ENCODE results near the gene ERMARD.

Gene ERMARD

DNA sequence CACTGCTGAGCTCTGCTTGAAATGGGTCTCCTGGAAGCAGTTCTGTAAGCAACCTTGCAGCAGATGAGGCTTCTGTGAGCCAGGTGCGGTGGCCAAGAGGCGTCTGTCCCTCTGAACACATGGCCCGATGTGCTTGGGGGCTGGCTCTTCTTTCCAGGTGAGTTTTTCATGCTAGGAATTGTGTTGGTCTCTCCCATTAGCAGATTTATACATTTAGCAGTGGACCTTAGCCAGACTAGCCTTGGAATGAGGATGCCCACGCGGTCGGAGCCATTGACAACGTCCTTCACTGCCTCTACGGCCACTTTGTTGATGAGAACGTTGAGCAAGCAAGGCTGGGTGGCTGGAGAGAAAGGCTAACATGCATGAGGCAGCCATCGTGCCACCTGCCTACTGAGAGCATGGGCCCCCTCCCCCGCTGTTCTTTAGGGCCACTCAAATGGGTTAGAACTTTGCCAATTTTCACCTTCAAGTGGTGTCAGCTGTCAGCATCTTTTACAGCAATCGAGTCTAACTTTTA, 33.5 kb downstream of the ERMARD start:
- DNase-seq, result peak; percentile 46

DNA sequence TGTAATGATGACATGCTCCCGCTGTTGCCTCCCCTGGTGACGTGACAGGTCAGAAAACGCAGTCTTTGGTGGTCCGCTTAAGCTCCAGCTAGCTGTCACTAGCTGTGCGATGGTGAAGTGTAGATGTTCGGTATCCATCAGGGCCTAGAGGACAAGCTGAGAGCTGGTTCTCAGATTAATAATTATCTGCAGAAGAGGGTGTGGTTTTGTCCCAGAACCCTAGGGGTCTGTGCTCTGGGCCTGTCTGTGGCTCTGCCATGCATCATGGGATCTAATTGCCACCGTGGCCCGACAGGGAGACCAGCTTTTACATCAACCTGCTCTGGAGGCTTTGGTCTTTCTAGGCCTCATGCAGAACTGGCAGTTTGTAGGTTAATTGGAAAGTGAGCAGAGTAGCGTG, 34.1 kb downstream of the ERMARD start:
- no peak for DNase-seq

DNA sequence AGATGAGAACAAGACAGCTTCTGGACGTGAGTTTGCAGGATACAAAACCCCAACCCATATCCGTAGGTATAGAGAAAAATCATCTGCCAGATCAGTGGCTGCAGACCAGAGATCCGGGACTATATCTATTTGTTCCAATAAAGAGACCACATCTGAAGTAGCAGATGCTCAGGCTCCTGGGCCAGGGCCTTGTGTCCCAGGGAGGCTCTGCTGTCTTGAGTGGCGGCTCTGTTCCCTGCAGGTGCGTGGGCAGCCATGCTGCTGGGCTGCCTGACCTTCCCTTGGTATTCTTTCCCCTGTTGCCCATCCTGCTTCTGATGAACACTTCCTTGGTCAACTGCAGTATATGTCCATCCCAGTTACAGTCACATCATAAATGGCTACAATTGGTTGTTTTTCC, 34.9 kb downstream of the ERMARD start:
- DNase-seq, result no peak

DNA sequence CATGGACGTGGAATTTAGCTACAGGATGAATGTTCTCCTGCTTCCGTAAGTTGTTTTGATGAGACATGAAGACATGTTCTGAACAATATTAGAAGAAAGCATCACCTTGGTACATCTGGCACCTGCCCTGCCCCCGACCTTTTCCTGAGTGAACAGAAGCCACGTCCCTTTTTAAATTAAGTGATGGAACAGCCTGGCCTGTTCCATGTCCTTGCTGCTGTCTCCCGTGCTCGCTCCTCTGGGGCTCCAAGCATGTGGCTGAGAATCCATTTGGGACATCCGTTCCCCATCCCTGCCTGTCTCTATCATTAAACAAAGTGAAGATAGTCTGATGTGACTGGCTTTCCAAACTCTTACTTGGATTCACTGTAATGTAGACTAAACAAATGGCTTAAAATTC, 36.4 kb downstream of the ERMARD start:
- DNase-seq, result peak; percentile 40

DNA sequence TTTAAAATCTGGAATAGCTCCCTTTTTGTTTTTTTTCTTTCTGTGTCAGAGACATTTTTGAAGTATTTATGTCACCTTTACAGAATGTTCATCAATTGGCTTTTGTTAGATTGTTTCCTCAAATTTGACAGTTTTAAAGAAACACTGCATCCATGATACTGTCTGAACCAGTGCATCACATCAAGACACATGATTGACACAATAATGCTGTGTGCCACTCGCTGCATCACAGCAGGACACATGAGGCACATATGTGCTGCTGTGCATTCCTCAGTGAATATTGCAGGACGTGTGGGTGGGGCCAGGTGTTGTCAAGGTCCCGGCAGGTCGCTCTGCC, 37.4 kb downstream of the ERMARD start:
- DNase-seq, result no peak

DNA sequence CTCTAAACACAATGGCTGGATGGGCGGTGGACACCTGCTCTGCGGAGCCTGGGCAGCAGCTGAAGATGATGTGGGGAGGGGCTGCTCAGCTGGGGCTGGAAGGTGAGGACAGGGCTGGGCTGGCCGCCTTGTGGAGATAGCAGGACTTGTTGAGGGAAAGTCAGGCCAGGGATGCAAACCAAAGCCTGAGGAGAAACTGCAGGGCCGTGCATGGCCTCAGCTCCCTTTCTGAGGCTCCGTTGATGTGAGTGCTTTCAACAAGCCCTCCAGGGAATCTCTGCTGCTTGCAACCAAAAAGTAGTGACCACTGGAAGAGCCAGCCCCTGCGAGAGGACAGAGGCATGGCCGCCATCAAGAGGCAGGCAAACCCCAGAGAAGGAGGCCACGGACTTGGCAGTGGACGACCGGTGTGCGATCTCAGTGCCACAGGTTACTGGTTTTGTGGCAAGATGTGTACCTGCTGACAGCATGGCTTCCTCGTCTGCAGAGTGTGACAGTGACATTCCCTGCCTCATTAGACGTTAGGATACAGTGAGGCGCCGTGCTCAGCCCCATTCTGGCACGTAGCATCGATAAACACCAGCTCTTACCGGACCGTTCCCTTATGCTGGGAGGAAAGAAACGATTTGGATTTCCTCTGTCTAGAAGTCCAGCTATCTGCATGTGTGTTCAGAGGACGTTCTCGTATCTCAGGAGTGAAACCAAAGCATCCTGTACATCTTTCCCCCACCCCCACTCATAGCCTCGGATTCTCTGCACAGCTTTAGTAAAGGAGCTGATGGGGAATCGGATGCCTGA, 37.9 kb downstream of the ERMARD start:
- DNase-seq, result peak; percentile 48

DNA sequence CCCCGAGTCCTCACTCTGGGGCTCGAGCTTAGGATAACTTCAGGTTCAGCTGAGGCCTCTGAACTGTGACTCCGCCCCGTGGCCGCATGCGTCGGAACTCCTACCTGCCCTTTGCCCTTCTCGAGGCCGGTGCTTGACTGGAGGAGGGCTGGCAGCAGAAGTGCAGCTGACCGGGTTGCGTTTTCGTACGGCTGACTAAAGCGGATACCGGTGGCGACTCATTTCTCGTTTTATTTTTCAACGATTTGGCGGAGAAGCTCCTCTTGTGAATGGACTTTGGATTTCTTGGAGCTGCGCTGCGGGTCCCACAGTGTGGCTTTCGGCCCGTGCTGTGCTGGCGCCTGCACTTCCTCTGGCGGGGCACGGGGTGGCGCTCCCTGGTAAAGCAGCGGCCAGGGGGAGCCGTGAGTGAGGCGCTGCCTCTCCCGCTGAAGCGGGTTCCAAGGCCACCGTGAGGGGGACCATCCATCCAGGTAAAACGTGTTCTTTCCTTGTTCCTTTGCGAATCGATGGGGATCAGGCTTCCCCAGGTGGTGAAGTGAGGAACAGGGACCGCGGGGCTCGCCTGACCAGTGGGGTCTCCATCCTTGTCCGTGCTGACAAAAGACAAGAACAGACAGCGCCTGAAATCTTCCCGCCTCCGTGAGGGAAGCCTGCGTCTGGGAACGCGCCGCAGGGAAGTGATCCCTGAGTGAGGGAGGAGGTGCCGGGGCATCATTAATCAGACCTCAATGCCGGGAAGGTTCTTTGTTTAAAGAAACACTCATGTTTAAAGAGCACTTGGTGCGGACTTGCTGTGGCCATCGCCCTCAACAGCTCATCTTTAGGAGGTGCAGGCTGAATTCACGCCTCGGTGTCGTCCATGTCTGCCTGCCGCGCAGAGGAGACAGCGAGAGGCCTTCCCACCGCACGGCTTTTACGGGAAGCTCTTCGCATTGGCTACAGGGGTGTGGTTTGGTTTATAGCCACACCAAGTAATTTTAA, 38.8 kb downstream of the ERMARD start:
- peak; percentile 89 for DNase-seq

DNA sequence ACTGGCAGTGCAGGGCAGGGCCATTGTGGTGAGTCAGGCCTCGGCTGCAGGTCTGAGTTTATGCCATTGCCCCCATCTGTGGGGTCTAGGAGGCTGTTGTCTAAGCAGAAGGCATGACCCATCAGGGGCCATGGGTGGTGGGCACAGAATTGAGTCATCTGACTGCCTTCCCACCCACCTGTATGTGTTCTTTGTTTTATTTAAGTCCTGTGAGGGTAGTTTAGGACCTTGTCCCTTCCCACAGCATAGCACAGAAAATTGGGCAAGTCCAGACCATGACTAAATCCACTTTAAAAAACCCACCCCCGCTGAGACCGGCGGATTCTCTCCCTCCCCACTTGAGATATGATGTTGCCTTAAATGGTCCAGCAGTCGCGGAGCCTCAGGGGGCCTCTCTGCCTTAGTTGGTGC, 40.3 kb downstream of the ERMARD start:
- peak; percentile 49 for DNase-seq

DNA sequence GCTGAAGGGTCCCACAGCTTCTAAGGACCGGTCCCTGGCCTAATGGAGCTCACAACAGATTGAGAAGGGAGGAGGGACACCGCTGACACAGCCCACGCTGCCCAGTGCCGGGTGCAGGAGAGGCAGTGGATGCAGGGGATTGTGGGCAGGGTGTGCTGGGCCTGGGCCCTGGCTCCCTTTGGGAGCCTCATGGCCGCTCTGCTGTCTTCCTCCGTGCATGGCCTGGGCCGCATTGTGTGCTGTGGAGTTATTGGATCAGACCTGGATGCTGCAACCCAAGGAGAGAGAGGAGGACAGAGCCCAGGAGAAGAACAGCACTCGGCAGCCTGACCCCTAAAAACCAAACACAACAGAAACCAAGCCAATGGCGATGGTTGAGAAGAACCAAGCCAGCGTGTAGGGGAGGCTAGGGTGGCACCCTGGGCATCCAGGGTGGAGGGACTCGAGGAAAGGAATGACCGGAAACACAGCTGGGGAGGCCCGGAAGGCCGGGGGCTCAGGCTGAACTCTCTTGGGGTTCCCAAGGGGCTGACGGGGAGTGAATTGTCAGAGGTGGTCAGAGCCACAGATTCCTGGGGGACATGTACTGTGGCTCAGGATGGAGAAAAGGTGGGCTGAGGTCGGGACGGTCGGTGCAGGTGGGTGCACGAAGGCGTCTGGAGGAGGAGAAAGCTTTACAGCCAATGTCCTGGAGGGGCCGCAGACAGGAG, 41.0 kb downstream of the ERMARD start:
- DNase-seq, result peak; percentile 48

DNA sequence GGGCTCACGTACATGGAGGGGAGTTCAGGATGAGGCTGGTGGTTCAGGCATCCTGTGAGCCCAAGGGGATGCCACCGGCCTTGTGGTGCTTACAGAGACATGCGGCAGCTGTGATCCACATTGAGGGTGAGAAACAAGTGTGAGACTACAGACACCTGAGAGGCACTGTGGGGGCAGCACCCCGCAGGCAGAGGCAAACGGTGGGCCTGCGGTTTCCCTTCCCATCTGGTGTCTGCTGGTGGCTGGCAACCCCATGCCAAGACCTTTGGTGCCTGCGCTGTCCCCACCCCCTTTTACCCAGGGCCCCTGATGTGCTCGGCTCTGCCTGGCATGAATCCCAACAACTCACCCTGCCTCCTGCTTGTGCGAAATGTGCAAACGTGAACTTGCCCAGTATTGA, 42.0 kb downstream of the ERMARD start:
- peak; percentile 28 for DNase-seq

DNA sequence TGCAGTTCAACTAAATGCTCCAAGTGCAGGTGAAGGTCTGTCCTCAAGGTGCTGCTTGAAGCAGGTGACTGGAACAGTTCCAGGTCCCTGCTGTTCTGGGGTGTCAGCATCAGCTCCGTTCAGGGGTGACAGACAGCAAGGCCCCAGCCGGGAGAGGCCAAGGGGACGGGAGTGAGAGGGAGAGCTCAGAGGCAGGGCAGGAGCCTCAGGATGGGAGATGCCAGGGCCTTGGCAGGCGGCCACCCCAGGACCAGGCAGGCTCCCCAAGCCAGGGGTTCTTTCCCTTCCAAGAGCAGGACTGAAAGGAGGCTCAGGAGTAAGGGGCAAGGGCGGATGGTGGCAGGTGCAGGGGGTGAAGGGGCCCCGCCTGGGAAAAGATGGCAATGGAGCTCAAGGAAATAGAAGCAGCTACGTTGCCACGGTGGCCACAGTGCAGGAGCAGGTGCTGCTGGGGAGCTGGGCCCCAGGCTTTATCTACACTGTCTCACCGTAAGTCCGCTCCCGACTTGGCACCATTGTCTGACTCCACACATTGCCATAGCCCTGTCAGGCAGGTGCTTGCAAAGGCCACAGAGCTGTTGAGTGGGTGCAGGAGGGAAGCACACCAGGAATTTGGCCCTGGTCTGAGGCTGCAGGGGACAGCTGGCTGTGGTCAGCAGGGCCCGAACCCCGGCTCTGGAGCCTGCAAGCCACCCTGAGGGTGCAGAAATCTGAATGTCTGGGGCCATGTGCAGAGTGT, 43.1 kb downstream of the ERMARD start:
- peak; percentile 47 for DNase-seq

DNA sequence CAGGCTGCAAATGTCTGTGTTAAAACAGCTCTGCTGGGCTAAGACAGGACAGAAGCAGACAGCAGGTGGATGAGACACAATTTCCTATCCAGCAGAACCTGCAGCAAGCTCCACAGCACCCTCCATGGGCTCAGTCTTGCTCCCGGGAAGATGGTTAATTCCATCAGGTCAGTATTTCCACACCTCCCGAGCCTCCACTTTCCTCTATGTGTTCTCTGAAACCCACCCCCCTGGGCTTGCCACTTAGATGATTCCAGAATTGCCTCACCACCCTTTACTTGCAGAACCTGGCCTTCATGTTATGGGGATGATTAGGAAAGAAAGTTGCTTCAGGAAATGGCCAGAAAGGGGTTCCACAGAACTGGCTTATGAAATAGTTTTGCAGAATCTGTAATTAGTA, 43.8 kb downstream of the ERMARD start:
- DNase-seq, result no peak

DNA sequence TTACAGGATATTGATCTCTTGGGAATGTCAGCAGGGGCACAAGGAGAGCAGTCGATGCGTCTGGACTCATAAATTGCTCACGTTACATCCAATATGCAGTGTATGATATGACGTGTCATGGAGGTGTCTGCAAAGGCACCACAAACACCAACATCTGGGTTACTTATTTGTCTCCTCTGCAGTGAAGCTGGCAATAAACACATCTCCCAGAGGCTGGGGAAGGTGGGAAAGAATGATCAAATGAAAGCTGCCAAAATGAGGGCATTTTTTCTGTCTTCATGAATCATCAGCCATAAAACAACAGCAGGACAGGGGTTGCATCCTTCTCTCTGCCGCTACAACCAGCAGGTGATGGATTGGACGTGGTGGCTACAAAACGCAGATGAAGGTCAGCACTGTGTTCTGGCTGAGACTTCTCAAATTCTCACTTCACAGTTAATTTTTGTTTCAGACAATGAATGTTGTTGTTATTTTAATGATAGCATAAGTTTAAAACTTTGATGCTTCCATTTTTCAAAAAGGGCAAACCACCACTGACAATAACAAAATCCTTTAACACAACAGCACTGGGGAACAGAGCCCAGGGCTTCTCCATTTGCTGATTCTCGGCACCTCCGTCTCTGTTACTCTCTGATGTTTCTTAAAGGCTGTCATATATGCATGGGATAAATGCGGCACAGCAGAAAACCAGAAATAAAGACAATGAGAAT, 47.5 kb downstream of the ERMARD start:
- no peak for DNase-seq

DNA sequence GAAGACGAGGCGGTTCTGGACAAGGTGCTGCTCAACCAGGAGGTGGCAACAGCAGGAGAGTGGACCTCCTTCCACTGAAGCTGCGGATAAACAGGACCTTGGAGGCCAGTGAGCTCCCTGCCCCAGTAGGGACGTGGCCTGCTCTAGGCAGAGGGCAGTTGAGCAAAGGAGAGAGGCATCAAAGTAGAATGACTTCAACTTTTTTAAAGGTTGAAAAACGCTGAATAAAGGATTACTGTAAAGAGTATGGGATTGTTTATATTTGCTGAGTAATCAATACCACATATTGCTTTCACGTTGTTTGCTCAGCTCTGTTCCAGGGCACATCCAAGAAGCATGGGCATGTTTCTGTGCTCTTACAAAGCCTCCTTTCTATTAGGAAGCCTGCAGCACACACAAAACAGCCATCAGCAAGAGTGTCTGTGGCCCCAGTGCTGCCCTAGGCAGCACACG, 48.1 kb downstream of the ERMARD start:
- DNase-seq, result no peak

DNA sequence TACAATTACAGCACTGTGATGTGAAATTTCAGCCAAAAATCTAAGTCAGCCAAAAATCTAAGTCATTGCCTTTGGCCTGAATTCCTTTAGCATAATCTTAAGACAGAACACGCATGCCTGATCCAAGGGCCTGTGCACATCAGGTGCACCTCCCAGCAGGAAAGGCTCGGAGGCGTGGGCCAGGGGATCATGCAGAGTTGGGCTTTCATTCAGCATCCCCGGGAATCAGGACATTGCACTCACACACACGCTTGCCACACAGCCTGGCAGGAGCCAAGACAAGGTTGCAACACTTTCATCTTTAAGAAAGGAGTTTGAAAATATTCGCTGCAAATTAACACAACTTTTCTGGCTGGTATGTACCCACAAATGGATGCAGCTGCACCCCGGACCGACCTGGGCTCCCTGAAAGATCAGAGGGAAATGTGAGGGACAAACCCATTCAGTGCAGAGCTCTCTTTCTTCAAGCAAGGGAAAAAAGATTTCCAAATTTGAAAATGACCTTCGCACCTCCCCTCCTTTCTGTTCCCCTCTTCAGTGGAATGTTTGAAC, 48.8 kb downstream of the ERMARD start:
- DNase-seq, result peak; percentile 30

DNA sequence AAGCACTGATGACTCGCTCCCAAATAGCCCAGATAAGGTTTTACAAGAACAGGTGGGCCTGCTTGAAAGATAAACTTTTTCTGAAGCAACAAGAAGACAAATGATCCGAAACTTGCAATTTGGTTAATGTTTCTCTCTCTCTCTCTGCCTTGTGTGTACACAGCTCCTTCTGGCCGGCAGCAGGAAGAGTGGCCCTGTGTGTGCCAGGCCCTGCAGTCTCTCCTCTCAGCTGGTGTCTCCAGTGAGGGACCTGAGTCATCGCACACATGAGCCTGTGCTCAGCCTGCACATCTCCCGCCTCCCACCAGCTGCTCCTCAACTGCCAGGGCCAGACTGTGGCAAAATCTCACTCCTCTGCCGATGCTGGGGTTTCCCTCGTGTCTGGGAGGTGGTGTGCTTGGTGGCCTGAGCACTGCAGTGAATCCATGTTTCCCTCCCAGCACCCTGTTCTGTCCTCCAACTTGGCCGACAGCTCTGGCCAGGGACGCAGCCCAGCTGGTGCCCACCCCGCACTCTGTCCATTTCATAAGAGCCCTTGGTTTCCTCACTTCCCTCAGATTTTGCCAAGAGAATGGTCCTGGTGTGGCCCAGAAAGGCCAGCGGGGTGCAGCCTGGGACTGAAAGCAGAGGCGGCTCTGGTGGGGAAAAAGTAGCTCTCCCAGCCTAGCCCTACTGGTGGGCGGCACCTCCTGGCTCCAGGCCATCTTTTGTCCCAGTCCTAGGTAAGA, 49.4 kb downstream of the ERMARD start:
- peak; percentile 49 for DNase-seq

DNA sequence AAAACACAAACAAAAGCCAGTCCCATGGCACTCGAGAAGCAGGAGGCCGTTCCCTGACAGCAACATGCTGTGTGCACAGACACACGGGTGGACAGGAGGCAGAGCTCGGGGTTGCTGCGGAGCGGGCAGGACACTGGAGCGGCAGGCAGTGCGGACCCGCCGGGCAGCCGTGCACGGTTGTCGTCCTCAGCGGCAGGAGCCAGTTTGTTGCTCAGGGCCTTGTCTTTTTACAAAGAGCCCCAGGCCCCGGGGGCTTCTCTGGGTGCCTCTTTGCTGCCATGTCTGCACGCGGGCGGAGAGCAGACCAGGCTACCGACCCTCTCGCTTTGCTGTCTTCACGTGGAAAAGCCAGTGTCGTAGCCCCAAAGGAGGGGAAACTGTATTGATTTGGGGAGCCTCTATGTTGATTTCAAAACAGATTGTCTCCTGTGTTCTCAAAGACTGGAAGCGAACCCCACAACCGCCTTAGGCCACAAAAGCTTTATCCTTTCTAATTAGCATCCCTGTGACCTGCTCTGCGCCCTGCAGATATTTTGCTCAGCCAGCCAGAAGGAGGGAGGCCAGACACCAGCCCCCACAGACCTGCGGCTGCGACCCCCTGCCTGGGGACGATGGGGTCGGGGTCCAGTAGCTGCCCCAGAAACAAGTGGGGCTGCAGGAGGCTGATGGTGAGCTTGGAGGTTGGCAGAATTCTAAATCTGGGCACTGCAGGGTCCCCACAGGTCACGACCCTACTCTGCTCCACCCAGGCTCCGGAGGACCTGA, 50.2 kb downstream of the ERMARD start:
- DNase-seq, result peak; percentile 47

DNA sequence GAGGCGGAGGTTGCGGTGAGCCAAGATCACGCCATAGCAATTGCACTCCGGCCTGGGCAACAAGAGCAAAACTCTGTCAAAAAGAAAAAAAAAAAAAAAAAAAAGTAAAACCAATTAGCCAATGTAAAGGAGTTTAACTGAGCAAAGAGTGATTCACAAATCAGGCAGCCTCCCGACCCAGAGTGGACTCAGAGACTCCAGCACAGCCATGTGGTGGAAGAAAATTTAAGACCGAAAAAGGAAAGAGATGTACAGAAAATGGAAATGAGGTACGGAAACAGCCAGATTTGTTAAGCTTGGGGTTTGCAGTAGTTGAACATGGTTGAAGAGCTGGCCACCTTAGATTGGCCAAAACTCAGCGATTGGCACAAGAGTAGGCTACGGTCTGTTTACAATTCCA, 51.4 kb downstream of the ERMARD start:
- DNase-seq, result no peak

DNA sequence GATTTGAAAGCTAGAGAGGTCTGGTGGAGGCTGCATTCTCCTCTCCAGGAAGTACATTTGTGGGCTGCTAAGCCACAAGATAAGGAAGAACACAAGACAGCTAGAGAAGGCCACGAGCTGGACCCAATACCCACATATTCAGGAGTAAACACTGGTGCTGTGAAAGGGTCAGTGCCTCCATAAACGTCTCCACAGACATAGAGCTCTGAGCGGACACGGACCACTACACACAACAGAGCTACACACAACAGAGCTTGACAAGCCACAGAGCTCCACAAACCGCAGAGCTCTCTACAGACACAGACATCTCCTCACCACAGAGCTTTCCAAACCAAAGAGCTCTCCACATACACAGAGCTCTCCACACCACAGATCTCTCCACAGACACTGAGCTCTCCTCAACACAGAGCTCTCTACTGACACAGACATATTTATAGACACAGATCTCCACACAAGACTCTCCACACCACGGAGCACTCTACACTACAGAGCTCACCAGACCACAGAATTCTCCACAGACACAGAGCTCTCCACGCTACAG, 51.9 kb downstream of the ERMARD start:
- peak; percentile 55 for DNase-seq

All from activated CD8-positive, alpha-beta memory T cell treated with anti-CD3 and anti-CD28 coated beads for 24 hours (primary cell).